ENCODE measurements around the gene SLC4A2.

The SLC4A2 gene

GRCh38 chr7:151109094-151110048 lies 50.0 kb downstream of the SLC4A2 start:
- TF ChIP-seq, protein P1, sequence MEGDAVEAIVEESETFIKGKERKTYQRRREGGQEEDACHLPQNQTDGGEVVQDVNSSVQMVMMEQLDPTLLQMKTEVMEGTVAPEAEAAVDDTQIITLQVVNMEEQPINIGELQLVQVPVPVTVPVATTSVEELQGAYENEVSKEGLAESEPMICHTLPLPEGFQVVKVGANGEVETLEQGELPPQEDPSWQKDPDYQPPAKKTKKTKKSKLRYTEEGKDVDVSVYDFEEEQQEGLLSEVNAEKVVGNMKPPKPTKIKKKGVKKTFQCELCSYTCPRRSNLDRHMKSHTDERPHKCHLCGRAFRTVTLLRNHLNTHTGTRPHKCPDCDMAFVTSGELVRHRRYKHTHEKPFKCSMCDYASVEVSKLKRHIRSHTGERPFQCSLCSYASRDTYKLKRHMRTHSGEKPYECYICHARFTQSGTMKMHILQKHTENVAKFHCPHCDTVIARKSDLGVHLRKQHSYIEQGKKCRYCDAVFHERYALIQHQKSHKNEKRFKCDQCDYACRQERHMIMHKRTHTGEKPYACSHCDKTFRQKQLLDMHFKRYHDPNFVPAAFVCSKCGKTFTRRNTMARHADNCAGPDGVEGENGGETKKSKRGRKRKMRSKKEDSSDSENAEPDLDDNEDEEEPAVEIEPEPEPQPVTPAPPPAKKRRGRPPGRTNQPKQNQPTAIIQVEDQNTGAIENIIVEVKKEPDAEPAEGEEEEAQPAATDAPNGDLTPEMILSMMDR (conservative IDR thresholded peaks at IDR 0.05; ENCODE audit: low read depth, low read length) = no peak
- H3K4me3 ChIP-seq (ENCODE audit: low read depth, low read length) = no peak overlapping the region
- peak; percentile 37 for DNase-seq (ENCODE audit: low read depth)

DNA sequence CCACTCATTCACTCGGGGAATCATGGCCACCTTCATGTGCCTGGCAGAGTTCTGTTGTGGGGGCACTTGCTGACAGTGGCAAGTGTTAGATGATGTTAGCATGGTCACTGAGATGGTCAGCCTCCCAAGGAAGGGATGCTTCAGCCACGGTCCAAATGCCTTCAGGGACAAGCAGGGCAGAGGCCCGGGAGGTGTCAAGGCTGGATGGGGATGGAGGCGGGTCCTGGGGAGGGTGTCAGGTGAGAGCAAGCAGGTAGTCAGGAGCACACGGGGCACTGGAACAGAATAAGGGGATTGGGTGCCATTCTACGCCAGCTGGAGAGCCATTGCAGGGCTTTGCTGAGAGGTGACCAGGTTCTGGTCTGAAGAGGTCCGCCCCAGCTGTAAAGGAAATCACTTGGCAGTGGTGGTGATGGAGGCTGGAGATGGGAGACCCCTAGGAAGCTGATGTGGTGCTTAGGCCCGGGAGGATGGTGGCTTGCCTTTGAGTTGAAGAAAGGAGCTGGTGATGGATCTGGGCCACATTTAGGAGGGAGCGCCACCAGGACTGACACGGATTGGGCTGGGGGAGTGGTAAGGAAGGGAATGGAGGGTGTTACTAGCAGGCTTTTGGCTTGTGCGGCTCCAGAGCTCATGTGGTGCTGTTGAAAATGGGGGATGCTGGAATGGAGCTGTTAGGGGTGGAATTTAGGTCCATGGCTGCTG lies 51.0 kb downstream of the SLC4A2 start:
- no peak for DNase-seq (ENCODE audit: low read depth)
- H3K4me3 ChIP-seq (ENCODE audit: low read depth, low read length) = no peak overlapping the region
- TF ChIP-seq, protein P1 (conservative IDR thresholded peaks at IDR 0.05; ENCODE audit: low read depth, low read length) = no peak

DNA sequence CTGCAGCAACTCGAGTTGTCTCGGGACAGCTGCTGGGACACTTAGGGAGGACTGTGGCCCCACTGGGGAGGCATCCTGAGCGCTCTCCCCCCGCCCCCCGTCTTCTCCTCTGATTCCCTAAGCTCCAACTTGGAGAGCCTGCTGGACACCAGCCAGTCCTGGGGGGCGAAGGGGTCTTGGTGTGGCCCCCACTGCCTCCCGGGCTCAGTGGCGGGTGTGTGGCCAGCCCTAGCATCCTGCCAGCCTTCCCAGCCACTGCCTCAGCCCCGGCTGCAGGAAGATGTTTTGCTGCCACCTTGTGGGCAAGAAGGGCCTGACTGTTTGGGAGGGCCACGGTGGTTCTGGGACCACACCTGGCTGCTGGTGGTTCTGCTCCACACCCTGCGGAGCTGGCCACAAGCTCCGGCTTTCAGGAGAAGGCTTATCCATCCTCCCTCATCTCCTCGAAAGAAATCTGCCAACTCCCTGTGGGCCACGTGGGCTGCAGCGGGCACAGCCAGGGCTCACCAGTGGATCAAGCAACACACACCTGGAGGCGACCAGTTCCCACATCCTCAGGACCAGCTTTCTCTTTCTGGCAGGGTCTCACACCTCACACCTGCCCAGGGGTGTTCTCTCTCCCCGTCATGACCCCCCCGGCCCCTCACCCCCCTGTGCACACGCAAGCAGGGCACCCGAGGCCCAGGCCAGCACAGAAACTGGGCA lies 51.7 kb downstream of the SLC4A2 start:
- DNase-seq (ENCODE audit: low read depth) = peak; percentile 80
- TF ChIP-seq, protein P1 (conservative IDR thresholded peaks at IDR 0.05; ENCODE audit: low read depth, low read length) = peak; percentile 87
- H3K4me3 ChIP-seq (ENCODE audit: low read depth, low read length) = no peak overlapping the region

DNA sequence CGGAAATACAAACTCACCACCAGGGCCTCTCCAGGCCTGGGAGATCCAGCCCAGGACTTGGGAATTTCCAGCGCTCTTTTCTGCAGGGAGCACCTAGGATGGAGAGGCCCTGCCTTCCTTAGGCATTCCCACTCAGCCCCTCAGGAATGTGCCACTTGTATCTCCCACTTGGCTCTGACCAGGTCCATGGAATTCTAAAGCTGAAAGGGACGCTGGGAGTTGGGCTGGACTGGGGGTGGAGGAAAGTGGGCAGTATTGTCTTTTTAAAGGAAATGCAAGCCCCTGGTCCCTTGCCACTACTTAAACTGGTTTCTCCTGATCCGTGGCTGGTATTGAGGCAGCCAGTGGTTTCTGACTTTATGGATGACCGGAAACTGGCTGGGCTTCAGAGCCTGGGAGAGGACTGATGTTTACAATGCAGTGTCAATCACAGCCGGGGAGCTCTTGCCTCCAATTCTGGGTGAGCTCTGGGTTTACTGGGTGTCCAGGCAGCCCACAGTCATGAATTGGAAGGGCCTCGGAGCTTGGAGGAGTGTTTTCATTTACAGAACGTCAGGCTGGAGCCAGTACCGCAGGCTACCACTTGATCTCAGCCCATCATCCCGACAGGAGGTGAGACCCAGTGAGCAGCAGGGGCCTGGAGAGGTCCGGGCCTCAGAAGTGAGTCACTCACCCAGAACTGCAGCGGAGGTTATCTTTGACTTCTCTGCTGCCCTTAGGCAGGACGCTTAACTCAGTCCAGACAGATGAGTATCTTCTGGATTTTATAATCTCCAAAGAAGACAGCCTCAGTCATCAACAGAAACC lies 54.2 kb downstream of the SLC4A2 start:
- no peak overlapping the region for H3K4me3 ChIP-seq (ENCODE audit: low read depth, low read length)
- DNase-seq (ENCODE audit: low read depth) = peak; percentile 77

DNA sequence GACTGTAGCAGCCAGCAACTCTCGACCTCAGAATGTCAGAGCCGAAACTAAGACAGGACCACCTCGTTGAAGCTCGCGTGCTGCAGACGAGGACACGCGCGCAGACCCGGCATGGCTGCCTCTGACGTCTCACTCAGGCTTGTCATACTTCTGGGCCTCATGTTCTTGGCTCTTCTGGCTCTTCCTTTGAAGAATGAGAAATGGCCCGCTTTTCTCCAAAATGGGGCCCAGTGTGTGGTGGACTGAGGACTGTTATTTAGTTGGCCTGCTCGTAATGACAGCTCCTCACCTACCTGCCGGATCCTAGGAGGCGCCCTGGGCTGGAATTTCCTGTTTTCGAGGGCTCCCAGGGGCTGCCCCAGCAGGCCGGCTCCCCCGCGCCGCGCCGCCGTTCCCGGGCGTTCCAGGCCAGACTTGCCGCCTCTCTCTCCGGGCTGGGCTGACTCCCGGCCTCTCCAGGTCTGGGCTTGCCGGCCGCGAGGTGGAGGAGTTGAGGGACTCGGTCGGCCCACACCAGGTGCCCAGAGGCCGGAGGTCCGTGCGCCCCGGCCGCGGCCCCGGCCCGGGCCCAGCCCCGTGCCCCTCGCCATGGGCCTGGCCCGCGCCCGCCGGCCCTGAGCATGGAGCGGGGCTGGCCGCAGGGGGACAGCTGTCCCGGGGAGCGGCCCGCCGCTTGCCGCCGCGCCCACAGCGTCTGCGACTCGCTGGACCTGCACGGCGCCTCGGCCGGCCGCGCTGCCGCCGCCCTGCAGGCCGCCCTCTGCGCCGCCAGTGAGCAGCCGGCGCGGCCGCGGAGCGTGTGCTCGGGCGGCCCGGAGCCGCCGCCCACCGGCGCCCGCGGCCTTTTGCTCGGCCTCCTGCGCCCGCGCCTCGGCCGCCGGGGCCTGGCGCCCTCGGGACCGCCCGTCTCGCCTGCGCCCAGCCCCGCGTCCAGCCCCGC lies 55.0 kb downstream of the SLC4A2 start:
- peak; percentile 67 for DNase-seq (ENCODE audit: low read depth)
- peak overlapping the region; percentile 44 for H3K4me3 ChIP-seq (ENCODE audit: low read depth, low read length)
- TF ChIP-seq, protein P1 (conservative IDR thresholded peaks at IDR 0.05; ENCODE audit: low read depth, low read length) = no peak

More for the DNA sequence above, 54.2 kb downstream of the SLC4A2 start:
- TF ChIP-seq, protein P1 (conservative IDR thresholded peaks at IDR 0.05; ENCODE audit: low read depth, low read length) = peak; percentile 37
